CD4-positive, alpha-beta T cell (primary cell): ENCODE results near the gene SLMAP. TPM values are rescaled to one million over a fixed set of nuclear protein-coding genes. Genes with fewer than 3 reads are reported as not detected.

Source experiments
- ATAC-seq: fragments of 200-7000 bp; cut with Tn5 transposase; one replicate; pipeline ENCODE4 v1.10.0; 2022; ENCODE audit warnings: mild to moderate bottlenecking; ENCODE audit not compliant: poor library complexity
- CTCF ChIA-PET: fragments of 350-600 bp; sonication (Branson Sonifier 250); formaldehyde crosslinking; loops from one replicate; lab custom pipeline; 2021; ENCODE audit warnings: antibody characterized with exemption, inconsistent platforms; lab: Charles Lee
- POLR2A ChIA-PET: fragments of 350-600 bp; sonication (Branson Sonifier 250); formaldehyde crosslinking; loops from one replicate; lab custom pipeline; 2021; ENCODE audit warnings: antibody characterized with exemption, inconsistent platforms; lab: Charles Lee
- DNase-seq, 14 experiments: peaks; one replicate each; pipeline ENCODE4 v3.0.0-alpha.2; 2013 to 2020; ENCODE audit warnings: mixed read lengths in 2 of 14
- H3K27ac ChIP-seq, 2 donors: one replicate each; pipeline versions ENCODE4 v1.5.1 to v1.7.0; 2013; ENCODE audit warnings: low read length in 2 of 2, low read depth in 1 of 2, mild to moderate bottlenecking in 1 of 2
- H3K27me3 ChIP-seq, 2 experiments: 1 replicate in 1 of 2; 2 replicates in 1 of 2; pipeline versions ENCODE4 v1.6.1 to v1.7.0; 2013; ENCODE audit warnings: low read length in 2 of 2, control low read depth in 1 of 2, mild to moderate bottlenecking in 1 of 2, moderate library complexity in 1 of 2; ENCODE audit not compliant: insufficient read depth in 2 of 2, control insufficient read depth in 1 of 2
- H3K36me3 ChIP-seq: one replicate; pipeline ENCODE4 v1.6.1; 2013; ENCODE audit warnings: low read length, control low read depth; ENCODE audit not compliant: insufficient read depth
- H3K4me1 ChIP-seq: one replicate; pipeline ENCODE4 v1.6.1; 2013; ENCODE audit warnings: low read length, control low read depth; ENCODE audit not compliant: insufficient read depth
- H3K4me3 ChIP-seq: one replicate; pipeline ENCODE4 v1.5.1; 2013; ENCODE audit warnings: mild to moderate bottlenecking, low read length, moderate library complexity
- H3K9me3 ChIP-seq, 2 experiments: 1 replicate in 1 of 2; 2 replicates in 1 of 2; pipeline versions ENCODE4 v1.6.1 to v1.7.0; 2013; ENCODE audit warnings: low read length in 2 of 2, mild to moderate bottlenecking in 2 of 2, control low read depth in 1 of 2, moderate library complexity in 1 of 2; ENCODE audit not compliant: control insufficient read depth in 1 of 2, insufficient read depth in 1 of 2
- H3K27ac Mint-ChIP-seq: one replicate; pipeline ENCODE4 v1.8.0; 2020; ENCODE audit warnings: mixed read lengths
- H3K27me3 Mint-ChIP-seq: one replicate; pipeline ENCODE4 v1.8.0; 2021; ENCODE audit warnings: mixed read lengths
- H3K36me3 Mint-ChIP-seq: one replicate; pipeline ENCODE4 v1.8.0; 2021; ENCODE audit warnings: low read depth, mixed read lengths
- H3K4me1 Mint-ChIP-seq: one replicate; pipeline ENCODE4 v1.8.0; 2021; ENCODE audit warnings: low read depth, mixed read lengths
- H3K4me3 Mint-ChIP-seq: one replicate; pipeline ENCODE4 v1.8.0; 2020; ENCODE audit warnings: mild to moderate bottlenecking, mixed read lengths
- H3K9me3 Mint-ChIP-seq: one replicate; pipeline ENCODE4 v1.8.0; 2020; ENCODE audit warnings: mixed read lengths
- intact Hi-C, 2 experiments: fragments of 100-400 bp; cut with DNase I in 1 of 2; cut with micrococcal nuclease in 1 of 2; formaldehyde crosslinking; loops; one replicate each; pipeline versions ENCODE4 v1.15.1 to v1.9.0; 2023 to 2025; cut with DNase I, micrococcal nuclease
- total RNA-seq, 174 experiments: library from RNA in 2 of 174; stranded (reverse) in 2 of 174; gene quantifications; one replicate each; pipeline ENCODE4 v1.2.3 and lab custom pipeline; 2021 to 2026
- TF ChIP-seq, protein P1 (sequence below): fragments of 200-600 bp; IDR thresholded peaks from one replicate; pipeline ENCODE4 v1.8.0; 2022; ENCODE audit warnings: antibody characterized with exemption, mild to moderate bottlenecking

Gene SLMAP
- total RNA-seq, 2 experiments from 2014 or later, result 51.3 to 52.2 TPM

DNA sequence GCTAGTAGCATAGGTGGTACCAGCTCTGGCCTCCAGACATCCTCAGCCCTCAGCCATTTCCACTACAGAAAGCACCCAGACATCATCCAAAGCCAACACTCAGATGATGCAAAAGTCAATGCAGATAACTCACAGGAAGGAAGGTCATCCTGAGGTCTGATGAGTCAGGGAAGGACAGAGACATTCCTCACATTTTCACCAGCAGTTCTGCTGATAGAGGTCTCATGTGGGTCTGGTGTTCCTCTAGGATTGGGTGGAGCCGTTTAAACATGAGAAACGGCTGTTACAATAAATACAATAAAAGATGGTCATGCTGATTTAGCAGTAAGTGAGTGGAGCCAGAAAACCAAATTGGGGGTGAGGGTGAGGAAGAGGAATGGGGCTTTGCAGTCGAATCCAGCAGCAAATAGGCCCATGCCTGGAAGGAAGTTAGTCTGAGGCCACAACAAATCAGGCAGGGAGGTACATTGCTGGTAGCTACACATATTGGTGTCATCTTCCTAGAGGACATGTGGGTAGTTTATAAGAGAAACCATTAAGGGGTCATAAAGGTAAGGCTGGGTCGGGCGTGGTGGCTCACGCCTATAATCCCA is 218.8 kb downstream of the SLMAP start:
- POLR2A ChIA-PET, result interaction anchor here (0.6 kb wide), 1 partner anchor 739 kb away, joined by 3 read pairs; no protein-coding TSS in a partner anchor
- Mint-ChIP-seq H3K36me3 (no peaks in the 10 kb centered on the region), H3K27me3 (no peaks in the 10 kb centered on the region), H3K4me3 (no peak overlapping the region), H3K27ac (no peak overlapping the region), H3K9me3 (no peaks in the 10 kb centered on the region), H3K4me1 (peaks cover 9% of the 10 kb centered on the region)
- Histone ChIP-seq H3K27ac (no peak overlapping the region), H3K9me3 (no peaks in the 10 kb centered on the region), H3K4me3 (no peak overlapping the region), H3K36me3 (no peaks in the 10 kb centered on the region), H3K27me3 (no peaks in the 10 kb centered on the region), H3K4me1 (no peaks in the 10 kb centered on the region)
- TF ChIP-seq, protein P1, sequence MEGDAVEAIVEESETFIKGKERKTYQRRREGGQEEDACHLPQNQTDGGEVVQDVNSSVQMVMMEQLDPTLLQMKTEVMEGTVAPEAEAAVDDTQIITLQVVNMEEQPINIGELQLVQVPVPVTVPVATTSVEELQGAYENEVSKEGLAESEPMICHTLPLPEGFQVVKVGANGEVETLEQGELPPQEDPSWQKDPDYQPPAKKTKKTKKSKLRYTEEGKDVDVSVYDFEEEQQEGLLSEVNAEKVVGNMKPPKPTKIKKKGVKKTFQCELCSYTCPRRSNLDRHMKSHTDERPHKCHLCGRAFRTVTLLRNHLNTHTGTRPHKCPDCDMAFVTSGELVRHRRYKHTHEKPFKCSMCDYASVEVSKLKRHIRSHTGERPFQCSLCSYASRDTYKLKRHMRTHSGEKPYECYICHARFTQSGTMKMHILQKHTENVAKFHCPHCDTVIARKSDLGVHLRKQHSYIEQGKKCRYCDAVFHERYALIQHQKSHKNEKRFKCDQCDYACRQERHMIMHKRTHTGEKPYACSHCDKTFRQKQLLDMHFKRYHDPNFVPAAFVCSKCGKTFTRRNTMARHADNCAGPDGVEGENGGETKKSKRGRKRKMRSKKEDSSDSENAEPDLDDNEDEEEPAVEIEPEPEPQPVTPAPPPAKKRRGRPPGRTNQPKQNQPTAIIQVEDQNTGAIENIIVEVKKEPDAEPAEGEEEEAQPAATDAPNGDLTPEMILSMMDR, result no peak
- peak in 2 of 14 experiments; percentile 25 to 39 for DNase-seq
- CTCF ChIA-PET, result no interaction called here
- no peak for ATAC-seq
- intact Hi-C loops, result no loop called here

DNA sequence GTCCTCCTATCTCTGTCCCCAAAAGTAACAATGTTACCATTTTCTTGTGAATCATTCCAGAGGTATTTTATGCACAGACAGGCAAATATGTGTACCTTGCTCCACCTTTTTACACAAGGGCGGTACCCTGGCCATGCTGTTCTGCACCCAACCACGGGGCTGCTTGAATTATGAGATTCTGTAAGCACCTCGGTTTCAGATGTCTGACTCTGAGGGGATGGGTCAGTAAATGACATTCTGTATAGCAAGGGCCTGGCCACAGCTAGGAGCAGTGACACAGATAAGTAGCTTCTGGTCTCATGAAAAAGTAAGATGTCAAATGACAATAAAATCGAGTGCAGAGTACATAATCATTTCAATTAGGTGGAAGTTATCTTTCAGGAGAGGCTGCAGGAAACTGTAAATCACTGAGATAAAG is 221.7 kb downstream of the SLMAP start:
- Mint-ChIP-seq H3K27me3 (no peaks in the 10 kb centered on the region), H3K4me3 (no peak overlapping the region), H3K36me3 (no peaks in the 10 kb centered on the region), H3K27ac (no peak overlapping the region), H3K4me1 (peaks cover 5% of the 10 kb centered on the region), H3K9me3 (no peaks in the 10 kb centered on the region)
- peaks cover 5% of the 10 kb centered on the region for H3K4me1 ChIP-seq
- no peak overlapping the region for H3K4me3 ChIP-seq
- H3K9me3 ChIP-seq, result no peaks in the 10 kb centered on the region
- H3K36me3 ChIP-seq, result no peaks in the 10 kb centered on the region
- intact Hi-C loops, result no loop called here
- DNase-seq (no peak), ATAC-seq (no peak)
- no peaks in the 10 kb centered on the region for H3K27me3 ChIP-seq
- ChIA-PET CTCF (no interaction called here), POLR2A (no interaction called here)
- H3K27ac ChIP-seq, result no peak overlapping the region
- TF ChIP-seq, protein P1, result no peak

DNA sequence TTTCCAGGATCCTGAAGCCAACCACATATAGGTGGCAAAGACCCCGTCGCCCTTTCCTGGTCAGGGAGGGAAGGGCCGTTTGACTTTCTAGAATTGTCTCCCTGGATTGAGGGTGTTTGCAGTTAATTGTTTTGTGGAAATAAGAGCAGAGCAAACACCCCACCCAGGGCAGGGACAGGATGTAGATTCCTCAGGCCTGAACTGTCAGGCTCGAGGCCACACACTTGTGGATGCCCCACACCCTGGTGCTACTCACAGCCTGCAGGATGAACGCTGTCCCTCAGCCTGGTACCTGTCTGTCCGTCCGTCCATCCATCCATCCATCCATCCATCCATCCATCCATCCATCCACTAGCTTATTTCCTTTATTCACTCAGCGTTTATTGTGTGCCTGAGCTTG is 222.2 kb downstream of the SLMAP start:
- Histone ChIP-seq H3K4me1 (peaks cover 10% of the 10 kb centered on the region), H3K36me3 (no peaks in the 10 kb centered on the region), H3K27me3 (no peaks in the 10 kb centered on the region), H3K4me3 (no peak overlapping the region), H3K9me3 (no peaks in the 10 kb centered on the region), H3K27ac (no peak overlapping the region)
- ATAC-seq, result no peak
- Mint-ChIP-seq H3K4me3 (no peak overlapping the region), H3K4me1 (peaks cover 8% of the 10 kb centered on the region), H3K36me3 (no peaks in the 10 kb centered on the region), H3K9me3 (no peaks in the 10 kb centered on the region), H3K27ac (no peak overlapping the region), H3K27me3 (no peaks in the 10 kb centered on the region)
- CTCF ChIA-PET, result no interaction called here
- POLR2A ChIA-PET, result no interaction called here
- TF ChIP-seq, protein P1, result no peak
- intact Hi-C loops, result no loop called here
- DNase-seq, result no peak

Other genes starting within 250 kb of the SLMAP start
- gene DNAH12, start 212.0 kb upstream of the SLMAP start, total RNA-seq, result under 1 TPM in 1 of 2 experiments, not detected in 1; 0.19 TPM
- 10 to 100 TPM; 40.5 to 40.9 TPM for gene PDE12, start 200.0 kb upstream of the SLMAP start, total RNA-seq
- 10 to 100 TPM; 56.7 to 59.9 TPM for gene ARF4, start 159.0 kb upstream of the SLMAP start, total RNA-seq
- 10 to 100 TPM; 67.2 to 74.4 TPM for gene DENND6A, start 63.2 kb upstream of the SLMAP start, total RNA-seq